ENCODE results near the gene RHOT1. TPM values are rescaled to one million over a fixed set of nuclear protein-coding genes. Genes with fewer than 3 reads are reported as not detected.

RHOT1 gene
- total RNA-seq, 5 donors from 2014 or later (not counting 1 experiment from before 2014, with no cell fraction given): 18.7 to 26.8 (median 24.1) TPM

GRCh38 chr17:32118835-32119234, 23.5 kb upstream of the RHOT1 start:
- Mint-ChIP-seq H3K4me1 (peaks cover 8 to 15% (median 9%) of the 10 kb centered on the region in 3 donors), H3K27ac (no peak overlapping the region), H3K27me3 (peaks cover 0 to 13% of the 10 kb centered on the region in 2 donors), H3K4me3 (no peak overlapping the region), H3K36me3 (no peaks in the 10 kb centered on the region), H3K9me3 (no peaks in the 10 kb centered on the region)
- peaks cover 0 to 29% of the 10 kb centered on the region in 2 experiments for H3K27me3 ChIP-seq (replicated peaks in 1 of 2; ENCODE audit: control insufficient read depth in 2 of 2, extremely low read depth in 1 of 2, insufficient read depth in 2 of 2, low read length in 1 of 2)
- ATAC-seq (replicated peaks in 1 of 4): no peak
- H3K36me3 ChIP-seq (ENCODE audit: control insufficient read depth in 2 of 2, extremely low read depth in 1 of 2, insufficient read depth in 1 of 2, low read length in 1 of 2): no peaks in the 10 kb centered on the region
- no peak overlapping the region for H3K27ac ChIP-seq (ENCODE audit: low read length)
- no peak overlapping the region for H3K4me3 ChIP-seq (ENCODE audit: control insufficient read depth in 1 of 2, extremely low read depth in 1 of 2, low read length in 1 of 2)
- POLR2A ChIA-PET: no interaction called here
- H3K9me3 ChIP-seq: no peaks in the 10 kb centered on the region
- H3K4me1 ChIP-seq (ENCODE audit: control insufficient read depth in 1 of 2, extremely low read depth in 1 of 2, insufficient read depth in 2 of 2, low read length in 2 of 2): peaks cover 2 to 9% of the 10 kb centered on the region in 2 experiments
- CTCF ChIA-PET: no interaction called here
- DNase-seq: no peak
- 60% methylated on average over 1 of the region's 4 CpGs for WGBS (ENCODE audit: insufficient coverage)

- Mint-ChIP-seq H3K4me3 (no peak overlapping the region), H3K4me1 (peaks cover 7 to 15% (median 7%) of the 10 kb centered on the region in 3 donors), H3K9me3 (no peaks in the 10 kb centered on the region), H3K27me3 (peaks cover 0 to 13% of the 10 kb centered on the region in 2 donors), H3K27ac (no peak overlapping the region), H3K36me3 (no peaks in the 10 kb centered on the region)
- ChIA-PET POLR2A (no interaction called here), CTCF (interaction anchor here in 1 of 2 donors (0.6 kb wide), 1 partner anchor 1275 kb away, joined by 5 read pairs; no protein-coding TSS in a partner anchor)
- Histone ChIP-seq H3K36me3 (ENCODE audit: control insufficient read depth in 2 of 2, extremely low read depth in 1 of 2, insufficient read depth in 1 of 2, low read length in 1 of 2) (no peaks in the 10 kb centered on the region), H3K27ac (ENCODE audit: low read length) (no peak overlapping the region), H3K9me3 (no peaks in the 10 kb centered on the region), H3K27me3 (replicated peaks in 1 of 2; ENCODE audit: control insufficient read depth in 2 of 2, extremely low read depth in 1 of 2, insufficient read depth in 2 of 2, low read length in 1 of 2) (peaks cover 0 to 29% of the 10 kb centered on the region in 2 experiments), H3K4me3 (ENCODE audit: control insufficient read depth in 1 of 2, extremely low read depth in 1 of 2, low read length in 1 of 2) (no peak overlapping the region), H3K4me1 (ENCODE audit: control insufficient read depth in 1 of 2, extremely low read depth in 1 of 2, insufficient read depth in 2 of 2, low read length in 2 of 2) (peaks cover 0 to 9% of the 10 kb centered on the region in 2 experiments)
- 100% methylated on average over 1 of the region's 4 CpGs for WGBS (ENCODE audit: insufficient coverage)
- no peak for ATAC-seq (replicated peaks in 1 of 4)
- DNase-seq: no peak
Observed at GRCh38 chr17:32120141-32120540, 22.2 kb upstream of the RHOT1 start.

- ATAC-seq (replicated peaks in 1 of 4) (no peak), DNase-seq (no peak)
- H3K4me3 Mint-ChIP-seq: no peak overlapping the region
- no peak overlapping the region for H3K4me3 ChIP-seq (ENCODE audit: control insufficient read depth in 1 of 2, extremely low read depth in 1 of 2, low read length in 1 of 2)
- no peaks in the 10 kb centered on the region for H3K36me3 Mint-ChIP-seq
- peaks cover 0 to 9% of the 10 kb centered on the region in 2 experiments for H3K4me1 ChIP-seq (ENCODE audit: control insufficient read depth in 1 of 2, extremely low read depth in 1 of 2, insufficient read depth in 2 of 2, low read length in 2 of 2)
- H3K4me1 Mint-ChIP-seq: peaks cover 7 to 21% (median 9%) of the 10 kb centered on the region in 3 donors
- 83% methylated on average over 1 of the region's 3 CpGs for WGBS (ENCODE audit: insufficient coverage)
- H3K36me3 ChIP-seq (ENCODE audit: control insufficient read depth in 2 of 2, extremely low read depth in 1 of 2, insufficient read depth in 1 of 2, low read length in 1 of 2): no peaks in the 10 kb centered on the region
- H3K27me3 Mint-ChIP-seq: peaks cover 0 to 13% of the 10 kb centered on the region in 2 donors
- POLR2A ChIA-PET: no interaction called here
- no peaks in the 10 kb centered on the region for H3K9me3 Mint-ChIP-seq
- no peak overlapping the region for H3K27ac ChIP-seq (ENCODE audit: low read length)
- H3K27me3 ChIP-seq (replicated peaks in 1 of 2; ENCODE audit: control insufficient read depth in 2 of 2, extremely low read depth in 1 of 2, insufficient read depth in 2 of 2, low read length in 1 of 2): peaks cover 0 to 27% of the 10 kb centered on the region in 2 experiments
- CTCF ChIA-PET: interaction anchor here in 1 of 2 donors (0.6 kb wide), 1 partner anchor 1276 kb away, joined by 5 read pairs; no protein-coding TSS in a partner anchor
- no peak overlapping the region for H3K27ac Mint-ChIP-seq
- H3K9me3 ChIP-seq: no peaks in the 10 kb centered on the region
Observed at GRCh38 chr17:32120716-32121115, 21.6 kb upstream of the RHOT1 start.

GRCh38 chr17:32123782-32124181, 18.5 kb upstream of the RHOT1 start:
- Histone ChIP-seq H3K4me3 (ENCODE audit: control insufficient read depth in 1 of 2, extremely low read depth in 1 of 2, low read length in 1 of 2) (no peak overlapping the region), H3K27me3 (replicated peaks in 1 of 2; ENCODE audit: control insufficient read depth in 2 of 2, extremely low read depth in 1 of 2, insufficient read depth in 2 of 2, low read length in 1 of 2) (peaks cover 0 to 9% of the 10 kb centered on the region in 2 experiments), H3K9me3 (no peaks in the 10 kb centered on the region), H3K4me1 (ENCODE audit: control insufficient read depth in 1 of 2, extremely low read depth in 1 of 2, insufficient read depth in 2 of 2, low read length in 2 of 2) (peaks cover 7 to 20% of the 10 kb centered on the region in 2 experiments), H3K36me3 (ENCODE audit: control insufficient read depth in 2 of 2, extremely low read depth in 1 of 2, insufficient read depth in 1 of 2, low read length in 1 of 2) (no peaks in the 10 kb centered on the region), H3K27ac (ENCODE audit: low read length) (no peak overlapping the region)
- Mint-ChIP-seq H3K27me3 (peaks cover 0 to 8% of the 10 kb centered on the region in 2 donors), H3K9me3 (no peaks in the 10 kb centered on the region), H3K36me3 (no peaks in the 10 kb centered on the region), H3K4me3 (no peak overlapping the region), H3K4me1 (peaks cover 14 to 25% (median 24%) of the 10 kb centered on the region in 3 donors), H3K27ac (no peak overlapping the region)
- POLR2A ChIA-PET: no interaction called here
- CTCF ChIA-PET: no interaction called here
- DNase-seq: no peak
- 90% methylated on average over 3 of the region's 6 CpGs for WGBS (ENCODE audit: insufficient coverage)
- no peak for ATAC-seq (replicated peaks in 1 of 4)

GRCh38 chr17:32124985-32125847, 17.1 kb upstream of the RHOT1 start:
- Mint-ChIP-seq H3K4me3 (no peak overlapping the region), H3K9me3 (no peaks in the 10 kb centered on the region), H3K27me3 (peaks cover 0 to 8% of the 10 kb centered on the region in 2 donors), H3K36me3 (peaks cover 3% of the 10 kb centered on the region), H3K4me1 (peaks cover 22 to 32% (median 26%) of the 10 kb centered on the region in 3 donors), H3K27ac (peak overlapping the region; percentile 60 to 97)
- Histone ChIP-seq H3K4me3 (ENCODE audit: control insufficient read depth in 1 of 2, extremely low read depth in 1 of 2, low read length in 1 of 2) (no peak overlapping the region), H3K9me3 (no peaks in the 10 kb centered on the region), H3K4me1 (ENCODE audit: control insufficient read depth in 1 of 2, extremely low read depth in 1 of 2, insufficient read depth in 2 of 2, low read length in 2 of 2) (peaks cover 7 to 20% of the 10 kb centered on the region in 2 experiments), H3K27me3 (replicated peaks in 1 of 2; ENCODE audit: control insufficient read depth in 2 of 2, extremely low read depth in 1 of 2, insufficient read depth in 2 of 2, low read length in 1 of 2) (peaks cover 0 to 1% of the 10 kb centered on the region in 2 experiments), H3K36me3 (ENCODE audit: control insufficient read depth in 2 of 2, extremely low read depth in 1 of 2, insufficient read depth in 1 of 2, low read length in 1 of 2) (no peaks in the 10 kb centered on the region), H3K27ac (ENCODE audit: low read length) (no peak overlapping the region)
- WGBS (ENCODE audit: insufficient coverage): 89% methylated on average over 10 of the region's 13 CpGs
- no peak for ATAC-seq (replicated peaks in 1 of 4)
- no peak for DNase-seq
- ChIA-PET CTCF (interaction anchor here (0.5 to 5.1 kb wide), 3 partner anchors 11 to 55 kb away, joined by 5 to 44 read pairs (median 5); partner anchors contain the start of gene RHOT1 (in 1 of the 2)), POLR2A (no interaction called here)

GRCh38 chr17:32125848-32126153, 16.5 kb upstream of the RHOT1 start:
- no peaks in the 10 kb centered on the region for H3K9me3 ChIP-seq
- Mint-ChIP-seq H3K9me3 (no peaks in the 10 kb centered on the region), H3K4me1 (peaks cover 22 to 32% (median 26%) of the 10 kb centered on the region in 3 donors), H3K27me3 (peaks cover 0 to 3% of the 10 kb centered on the region in 2 donors), H3K36me3 (peaks cover 9% of the 10 kb centered on the region), H3K4me3 (peak overlapping the region in 1 of 3 donors; percentile 12), H3K27ac (peak overlapping the region; percentile 51 to 97)
- ChIA-PET CTCF (interaction anchor here in 1 of 2 donors (1.5 to 5.1 kb wide), 2 partner anchors 10 to 14 kb away, joined by 5 to 44 read pairs; partner anchors contain the start of gene RHOT1), POLR2A (no interaction called here)
- H3K4me1 ChIP-seq (ENCODE audit: control insufficient read depth in 1 of 2, extremely low read depth in 1 of 2, insufficient read depth in 2 of 2, low read length in 2 of 2): peaks cover 7 to 20% of the 10 kb centered on the region in 2 experiments
- no peak overlapping the region for H3K4me3 ChIP-seq (ENCODE audit: control insufficient read depth in 1 of 2, extremely low read depth in 1 of 2, low read length in 1 of 2)
- no peaks in the 10 kb centered on the region for H3K36me3 ChIP-seq (ENCODE audit: control insufficient read depth in 2 of 2, extremely low read depth in 1 of 2, insufficient read depth in 1 of 2, low read length in 1 of 2)
- H3K27ac ChIP-seq (ENCODE audit: low read length): no peak overlapping the region
- WGBS (ENCODE audit: insufficient coverage): no CpG with 5 or more reads among the region's 2 CpGs
- no peak for DNase-seq
- H3K27me3 ChIP-seq (replicated peaks in 1 of 2; ENCODE audit: control insufficient read depth in 2 of 2, extremely low read depth in 1 of 2, insufficient read depth in 2 of 2, low read length in 1 of 2): no peaks in the 10 kb centered on the region
- ATAC-seq (replicated peaks in 1 of 4): no peak
